CD8-positive, alpha-beta memory T cell (primary cell): Measurements from ENCODE around the gene FYTTD1. TPM values are rescaled to one million over a fixed set of nuclear protein-coding genes. Genes with fewer than 3 reads are reported as not detected.

Experiments used
- CTCF ChIA-PET: fragments of 350-600 bp; sonication (Branson Sonifier 250); formaldehyde crosslinking; loops from one replicate; lab custom pipeline; 2021; ENCODE audit warnings: antibody characterized with exemption; lab: Charles Lee
- POLR2A ChIA-PET: fragments of 350-600 bp; sonication (Branson Sonifier 250); formaldehyde crosslinking; loops from one replicate; lab custom pipeline; 2021; ENCODE audit warnings: antibody characterized with exemption; lab: Charles Lee
- DNase-seq, 5 donors: peaks; one replicate each; pipeline versions ENCODE4 v3.0.0 to v3.0.0-alpha.2; 2020 to 2022; ENCODE audit warnings: mixed read lengths in 1 of 5
- H3K27ac ChIP-seq: one replicate; pipeline ENCODE4 v1.7.0; 2013; ENCODE audit warnings: low read depth, mild to moderate bottlenecking, low read length, moderate library complexity
- H3K27me3 ChIP-seq: 2 replicates; pipeline ENCODE4 v1.7.0; 2013; ENCODE audit warnings: low read length, mild to moderate bottlenecking; ENCODE audit not compliant: insufficient read depth, poor library complexity, severe bottlenecking
- H3K36me3 ChIP-seq: 2 replicates; pipeline ENCODE4 v1.7.0; 2013; ENCODE audit warnings: mild to moderate bottlenecking, low read length, moderate library complexity; ENCODE audit not compliant: insufficient read depth
- H3K4me1 ChIP-seq: 2 replicates; pipeline ENCODE4 v1.7.0; 2013; ENCODE audit warnings: mild to moderate bottlenecking, low read length, moderate library complexity; ENCODE audit not compliant: insufficient read depth
- H3K4me3 ChIP-seq: 2 replicates; pipeline ENCODE4 v1.7.0; 2013; ENCODE audit warnings: mild to moderate bottlenecking, low read length
- H3K9me3 ChIP-seq: 2 replicates; pipeline ENCODE4 v1.7.0; 2013; ENCODE audit warnings: mild to moderate bottlenecking, low read length
- H3K27ac Mint-ChIP-seq, 8 donors: one replicate each; pipeline ENCODE4 v1.8.0; 2020 to 2021; ENCODE audit warnings: mixed read lengths in 8 of 8, mild to moderate bottlenecking in 6 of 8, inconsistent platforms in 3 of 8, moderate library complexity in 3 of 8
- H3K27me3 Mint-ChIP-seq, 2 donors: one replicate each; pipeline ENCODE4 v1.8.0; 2020 to 2021; ENCODE audit warnings: mixed read lengths in 2 of 2, mild to moderate bottlenecking in 1 of 2, moderate library complexity in 1 of 2
- H3K36me3 Mint-ChIP-seq, 3 donors: one replicate each; pipeline ENCODE4 v1.8.0; 2020 to 2021; ENCODE audit warnings: mixed read lengths in 3 of 3, inconsistent platforms in 1 of 3, mild to moderate bottlenecking in 1 of 3
- H3K4me1 Mint-ChIP-seq, 3 donors: one replicate each; pipeline ENCODE4 v1.8.0; 2020 to 2021; ENCODE audit warnings: mixed read lengths in 3 of 3, inconsistent platforms in 1 of 3, mild to moderate bottlenecking in 1 of 3
- H3K4me3 Mint-ChIP-seq, 7 donors: one replicate each; pipeline ENCODE4 v1.8.0; 2020 to 2021; ENCODE audit warnings: mixed read lengths in 7 of 7, mild to moderate bottlenecking in 6 of 7, moderate library complexity in 4 of 7, inconsistent platforms in 2 of 7
- H3K9me3 Mint-ChIP-seq, 5 donors: one replicate each; pipeline ENCODE4 v1.8.0; 2020 to 2022; ENCODE audit warnings: mixed read lengths in 5 of 5, mild to moderate bottlenecking in 3 of 5, moderate library complexity in 2 of 5, inconsistent platforms in 1 of 5
- polyA plus RNA-seq: library from polyadenylated mRNA; unstranded; fragments of 300-500 nt; fragmentation: Illumina TruSeq; gene quantifications from one replicate; pipeline ENCODE4 v1.2.3, GENCODE V29; 2021
- total RNA-seq, 2 experiments: library from RNA; stranded (reverse); gene quantifications; one replicate each; pipeline ENCODE4 v1.2.3, GENCODE V29; 2021

The FYTTD1 gene
- total and polyA plus RNA-seq, 3 experiments from 2014 or later = 47.6 to 102 (median 54.8) TPM

DNA sequence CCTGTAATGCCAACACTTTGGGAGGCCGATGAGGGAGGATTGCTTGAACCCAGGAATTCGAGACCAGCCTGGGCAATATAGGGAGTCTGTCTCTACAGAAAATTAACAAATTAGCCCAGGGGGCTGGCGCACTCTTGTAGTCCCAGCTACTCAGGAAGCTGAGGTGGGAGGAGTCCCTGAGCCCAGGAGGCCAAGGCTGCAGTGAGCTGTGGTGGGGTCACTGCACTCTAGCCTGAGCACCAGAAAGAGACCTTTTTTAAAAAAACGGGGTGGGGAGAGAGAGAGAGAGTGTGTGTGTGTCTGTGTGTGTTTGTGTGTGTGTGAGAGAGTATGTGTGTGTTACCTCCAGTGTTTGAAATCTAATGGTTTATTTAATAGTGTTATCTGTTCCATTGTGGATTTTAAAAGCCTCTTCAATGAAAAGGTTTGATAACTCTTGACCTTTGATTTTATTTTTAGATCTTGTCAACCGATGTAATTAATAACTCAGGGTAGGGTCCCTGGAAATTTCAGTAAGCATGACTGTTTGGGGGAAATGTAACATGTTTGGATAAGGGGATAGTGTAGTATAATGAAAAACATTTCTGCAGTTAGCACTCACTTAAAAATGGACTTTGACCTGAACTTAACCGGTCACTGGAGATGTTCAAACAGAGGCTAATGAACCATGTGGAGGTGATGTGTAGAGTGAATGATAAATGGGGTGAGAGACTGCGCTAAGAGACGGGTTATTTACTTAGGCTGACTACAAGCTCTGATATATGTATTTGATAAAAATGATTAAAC, 71.1 kb downstream of the FYTTD1 start:
- Histone ChIP-seq H3K27ac (no peak overlapping the region), H3K27me3 (no peaks in the 10 kb centered on the region), H3K4me3 (no peak overlapping the region), H3K36me3 (peaks cover 5% of the 10 kb centered on the region), H3K4me1 (no peaks in the 10 kb centered on the region), H3K9me3 (no peaks in the 10 kb centered on the region)
- no peak for DNase-seq
- Mint-ChIP-seq H3K9me3 (no peaks in the 10 kb centered on the region), H3K36me3 (peaks cover 0 to 55% (median 14%) of the 10 kb centered on the region in 3 donors), H3K4me1 (peaks cover 3 to 15% (median 5%) of the 10 kb centered on the region in 3 donors), H3K27me3 (no peaks in the 10 kb centered on the region), H3K27ac (peak overlapping the region in 7 of 8 donors; percentile 14 to 83 (median 65)), H3K4me3 (no peak overlapping the region)
- ChIA-PET CTCF (interaction anchor here (1.3 kb wide), 1 partner anchor 22 kb away, joined by 3 read pairs; no protein-coding TSS in a partner anchor), POLR2A (no interaction called here)

- Mint-ChIP-seq H3K4me1 (peaks cover 1 to 8% (median 8%) of the 10 kb centered on the region in 3 donors), H3K9me3 (no peaks in the 10 kb centered on the region), H3K36me3 (peaks cover 4 to 72% (median 21%) of the 10 kb centered on the region in 3 donors), H3K27me3 (no peaks in the 10 kb centered on the region), H3K27ac (peak overlapping the region in 3 of 8 donors; percentile 37 to 72 (median 64)), H3K4me3 (no peak overlapping the region)
- peaks cover 25% of the 10 kb centered on the region for H3K36me3 ChIP-seq
- POLR2A ChIA-PET = no interaction called here
- H3K9me3 ChIP-seq = no peaks in the 10 kb centered on the region
- H3K27me3 ChIP-seq = no peaks in the 10 kb centered on the region
- no peak overlapping the region for H3K4me3 ChIP-seq
- H3K27ac ChIP-seq = no peak overlapping the region
- H3K4me1 ChIP-seq = no peaks in the 10 kb centered on the region
- DNase-seq = no peak
- CTCF ChIA-PET = interaction anchor here (1.2 kb wide), 1 partner anchor 230 kb away, joined by 3 read pairs; no protein-coding TSS in a partner anchor
Observed at GRCh38 chr3:197829397-197830045, 79.8 kb downstream of the FYTTD1 start.

DNA sequence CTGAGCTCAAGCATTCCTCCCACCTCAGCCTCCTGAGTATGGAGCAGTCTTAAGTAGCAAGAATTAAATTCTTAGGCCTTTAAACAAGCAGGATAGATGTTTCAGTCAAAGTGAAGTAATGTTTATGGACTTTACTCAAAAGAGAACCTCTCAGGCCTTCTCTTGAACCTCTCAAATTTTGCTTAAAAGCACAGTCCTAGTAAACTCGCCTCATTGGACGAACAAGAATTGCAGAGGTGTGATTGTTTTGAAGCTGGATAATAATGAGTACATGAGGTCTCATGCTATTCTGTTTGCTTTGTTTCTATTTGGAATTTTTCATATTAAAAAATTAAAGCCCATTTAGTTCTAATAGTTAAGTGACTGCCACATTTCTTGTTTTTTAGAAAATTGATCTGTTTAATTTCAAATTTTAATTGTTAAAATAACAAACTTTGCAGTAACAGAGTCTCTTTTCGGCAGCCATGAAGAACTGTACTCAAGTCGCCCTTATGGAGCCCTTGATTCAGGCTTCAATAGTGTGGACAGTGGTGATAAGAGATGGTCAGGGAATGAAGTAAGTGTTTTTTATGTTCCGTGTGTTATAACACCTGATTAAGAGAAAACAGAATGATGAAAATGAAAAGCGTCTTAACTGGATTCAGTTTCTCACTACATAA, 80.8 kb downstream of the FYTTD1 start:
- Mint-ChIP-seq H3K27me3 (no peaks in the 10 kb centered on the region), H3K27ac (peak overlapping the region in 2 of 8 donors; percentile 57 to 64)
- CTCF ChIA-PET = interaction anchor here (1.2 kb wide), 1 partner anchor 231 kb away, joined by 3 read pairs; no protein-coding TSS in a partner anchor

GRCh38 chr3:197830967-197831313, 81.3 kb downstream of the FYTTD1 start:
- no peaks in the 10 kb centered on the region for H3K9me3 Mint-ChIP-seq
- Histone ChIP-seq H3K9me3 (no peaks in the 10 kb centered on the region), H3K36me3 (peaks cover 25% of the 10 kb centered on the region), H3K27me3 (no peaks in the 10 kb centered on the region), H3K4me1 (no peaks in the 10 kb centered on the region), H3K4me3 (no peak overlapping the region), H3K27ac (no peak overlapping the region)
- POLR2A ChIA-PET = no interaction called here
- peaks cover 4 to 74% (median 16%) of the 10 kb centered on the region in 3 donors for H3K36me3 Mint-ChIP-seq
- no peaks in the 10 kb centered on the region for H3K27me3 Mint-ChIP-seq
- H3K4me1 Mint-ChIP-seq = peaks cover 1 to 6% (median 1%) of the 10 kb centered on the region in 3 donors
- CTCF ChIA-PET = no interaction called here
- no peak overlapping the region for H3K4me3 Mint-ChIP-seq
- no peak overlapping the region for H3K27ac Mint-ChIP-seq
- no peak for DNase-seq

More for the DNA sequence above, 80.8 kb downstream of the FYTTD1 start:
- Mint-ChIP-seq H3K9me3 (no peaks in the 10 kb centered on the region), H3K36me3 (peaks cover 4 to 70% (median 18%) of the 10 kb centered on the region in 3 donors), H3K4me1 (peaks cover 1 to 6% (median 3%) of the 10 kb centered on the region in 3 donors), H3K4me3 (no peak overlapping the region)
- H3K27ac ChIP-seq = no peak overlapping the region
- POLR2A ChIA-PET = no interaction called here
- H3K36me3 ChIP-seq = peaks cover 25% of the 10 kb centered on the region
- H3K4me1 ChIP-seq = no peaks in the 10 kb centered on the region
- no peak overlapping the region for H3K4me3 ChIP-seq
- H3K27me3 ChIP-seq = no peaks in the 10 kb centered on the region
- no peaks in the 10 kb centered on the region for H3K9me3 ChIP-seq
- no peak for DNase-seq

DNA sequence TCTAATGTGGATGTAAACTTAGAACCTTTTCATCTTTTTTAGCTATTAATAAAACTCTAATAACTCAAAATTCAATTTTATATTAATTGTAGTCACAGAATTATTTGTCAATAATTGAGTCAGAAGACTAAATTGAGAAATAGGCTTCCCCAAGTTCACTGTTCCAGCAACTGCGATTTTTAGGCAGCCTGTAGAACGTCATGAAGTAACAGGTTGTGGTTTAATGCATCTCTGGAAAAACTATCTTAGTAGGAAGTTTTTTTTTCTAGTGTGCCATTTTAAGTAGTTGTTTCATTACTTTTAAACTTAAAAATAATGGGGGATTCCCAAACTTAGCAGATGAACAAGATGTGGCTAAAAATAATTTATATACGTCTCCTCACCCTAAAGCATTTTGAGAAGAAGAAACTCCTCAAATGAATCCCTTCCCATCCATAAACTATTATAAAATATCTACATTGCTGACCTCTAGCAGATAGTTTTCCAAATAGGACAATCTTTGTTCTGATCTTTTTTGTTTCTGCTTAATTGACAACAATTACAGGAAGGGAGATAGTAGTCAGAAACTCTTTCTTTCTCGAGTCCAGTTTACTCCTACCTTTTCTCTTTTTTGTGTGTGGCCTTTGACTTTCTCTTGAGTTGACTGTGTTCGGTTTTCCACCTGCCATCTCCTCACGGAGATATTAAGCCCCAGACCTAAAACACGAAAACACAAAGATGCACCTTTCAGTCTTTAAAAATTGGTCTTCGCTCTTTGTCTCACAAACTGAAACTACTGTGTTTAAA, 84.4 kb downstream of the FYTTD1 start:
- Histone ChIP-seq H3K9me3 (no peaks in the 10 kb centered on the region), H3K27me3 (no peaks in the 10 kb centered on the region), H3K4me3 (no peak overlapping the region), H3K36me3 (peaks cover 18% of the 10 kb centered on the region), H3K4me1 (no peaks in the 10 kb centered on the region), H3K27ac (no peak overlapping the region)
- Mint-ChIP-seq H3K36me3 (peaks cover 4 to 70% (median 20%) of the 10 kb centered on the region in 3 donors), H3K4me1 (peaks cover 0 to 4% (median 1%) of the 10 kb centered on the region in 3 donors), H3K4me3 (no peak overlapping the region), H3K27ac (peak overlapping the region in 2 of 8 donors; percentile 30 to 64), H3K9me3 (no peaks in the 10 kb centered on the region), H3K27me3 (no peaks in the 10 kb centered on the region)
- POLR2A ChIA-PET = no interaction called here
- CTCF ChIA-PET = no interaction called here
- no peak for DNase-seq

- Histone ChIP-seq H3K36me3 (peaks cover 21% of the 10 kb centered on the region), H3K4me1 (no peaks in the 10 kb centered on the region), H3K27ac (no peak overlapping the region), H3K27me3 (no peaks in the 10 kb centered on the region), H3K9me3 (no peaks in the 10 kb centered on the region), H3K4me3 (no peak overlapping the region)
- Mint-ChIP-seq H3K36me3 (peaks cover 0 to 68% (median 17%) of the 10 kb centered on the region in 3 donors), H3K4me1 (peaks cover 0 to 4% (median 0%) of the 10 kb centered on the region in 3 donors), H3K27ac (peak overlapping the region in 4 of 8 donors; percentile 35 to 56 (median 52)), H3K27me3 (no peaks in the 10 kb centered on the region), H3K4me3 (no peak overlapping the region), H3K9me3 (no peaks in the 10 kb centered on the region)
- ChIA-PET POLR2A (no interaction called here), CTCF (no interaction called here)
- no peak for DNase-seq
Observed at GRCh38 chr3:197835509-197835908, 85.8 kb downstream of the FYTTD1 start.

GRCh38 chr3:197836244-197836643, 86.6 kb downstream of the FYTTD1 start:
- Histone ChIP-seq H3K36me3 (peaks cover 22% of the 10 kb centered on the region), H3K9me3 (no peaks in the 10 kb centered on the region), H3K4me3 (no peak overlapping the region), H3K27me3 (no peaks in the 10 kb centered on the region), H3K27ac (no peak overlapping the region), H3K4me1 (no peaks in the 10 kb centered on the region)
- Mint-ChIP-seq H3K27me3 (no peaks in the 10 kb centered on the region), H3K36me3 (peaks cover 0 to 69% (median 19%) of the 10 kb centered on the region in 3 donors), H3K4me1 (peaks cover 0 to 4% (median 0%) of the 10 kb centered on the region in 3 donors), H3K9me3 (no peaks in the 10 kb centered on the region), H3K27ac (no peak overlapping the region), H3K4me3 (no peak overlapping the region)
- ChIA-PET POLR2A (no interaction called here), CTCF (no interaction called here)
- DNase-seq = no peak
